MM.1S (cell line): ENCODE measurements around the gene RXRA.

Experiments
- DNase-seq: peaks from one replicate; pipeline ENCODE4 v3.0.0-alpha.2; 2015
- H2AFZ ChIP-seq: fragments of 300-600 bp; sonication (generic); 2 replicates; pipeline ENCODE4 v1.6.0; 2016; ENCODE audit warnings: antibody characterized with exemption, low read length
- H3F3A ChIP-seq: fragments of 300-600 bp; sonication (generic); 2 replicates; pipeline ENCODE4 v1.6.1; 2016; ENCODE audit warnings: mild to moderate bottlenecking, antibody characterized with exemption, low read length, moderate library complexity, mixed read lengths; ENCODE audit not compliant: insufficient read depth
- H3K27ac ChIP-seq: fragments of 300-600 bp; sonication (generic); 2 replicates; pipeline ENCODE4 v1.5.1; 2016; ENCODE audit warnings: mild to moderate bottlenecking, low read length
- H3K27me3 ChIP-seq: fragments of 300-600 bp; sonication (generic); replicated peaks from 2 replicates; pipeline ENCODE4 v1.6.0; 2016; ENCODE audit warnings: low read length; ENCODE audit not compliant: insufficient read depth
- H3K36me3 ChIP-seq: fragments of 300-600 bp; sonication (generic); replicated peaks from 2 replicates; pipeline ENCODE4 v1.6.1; 2016; ENCODE audit warnings: mild to moderate bottlenecking, low read length, mixed read lengths; ENCODE audit not compliant: insufficient read depth
- H3K4me1 ChIP-seq: fragments of 300-600 bp; sonication (generic); 2 replicates; pipeline ENCODE4 v1.6.1; 2016; ENCODE audit warnings: low read length, mixed read lengths
- H3K4me2 ChIP-seq: fragments of 300-600 bp; sonication (generic); 2 replicates; pipeline ENCODE4 v1.6.0; 2016; ENCODE audit warnings: low read depth, low read length
- H3K4me3 ChIP-seq: fragments of 300-600 bp; sonication (generic); 2 replicates; pipeline ENCODE4 v1.5.1; 2016; ENCODE audit warnings: low read length, mixed read lengths
- H3K79me2 ChIP-seq: fragments of 300-600 bp; sonication (generic); 2 replicates; pipeline ENCODE4 v1.6.1; 2016; ENCODE audit warnings: mixed run types, low read length, mixed read lengths
- H3K9ac ChIP-seq: fragments of 300-600 bp; sonication (generic); 2 replicates; pipeline ENCODE4 v1.6.1; 2016; ENCODE audit warnings: low read length, mixed read lengths
- H3K9me2 ChIP-seq: fragments of 300-600 bp; sonication (generic); replicated peaks from 2 replicates; pipeline ENCODE4 v1.6.1; 2016; ENCODE audit warnings: mild to moderate bottlenecking, low read length, mixed read lengths; ENCODE audit not compliant: insufficient read depth
- H3K9me3 ChIP-seq: fragments of 300-600 bp; sonication (generic); replicated peaks from 2 replicates; pipeline ENCODE4 v1.6.1; 2016; ENCODE audit warnings: mild to moderate bottlenecking, low read length, mixed read lengths; ENCODE audit not compliant: insufficient read depth
- H4K20me1 ChIP-seq: fragments of 300-600 bp; sonication (generic); 2 replicates; pipeline ENCODE4 v1.6.1; 2016; ENCODE audit warnings: mild to moderate bottlenecking, low read length, moderate library complexity, mixed read lengths; ENCODE audit not compliant: insufficient read depth
- CTCF ChIP-seq: fragments of 300-600 bp; sonication (generic); IDR thresholded peaks from 2 replicates; pipeline ENCODE4 v1.5.1; 2016; ENCODE audit warnings: antibody characterized with exemption, low read length, mixed read lengths
- EZH2 ChIP-seq: fragments of 300-600 bp; sonication (generic); optimal IDR thresholded peaks from 2 replicates; pipeline ENCODE3; 2017; ENCODE audit warnings: low read depth, mild to moderate bottlenecking, antibody characterized with exemption, low read length, mixed read lengths
- EZH2phosphoT487 ChIP-seq: fragments of 300-600 bp; sonication (generic); IDR thresholded peaks from 2 replicates; pipeline ENCODE4 v1.6.1; 2018; ENCODE audit warnings: antibody characterized with exemption, low read length

Gene RXRA

DNA sequence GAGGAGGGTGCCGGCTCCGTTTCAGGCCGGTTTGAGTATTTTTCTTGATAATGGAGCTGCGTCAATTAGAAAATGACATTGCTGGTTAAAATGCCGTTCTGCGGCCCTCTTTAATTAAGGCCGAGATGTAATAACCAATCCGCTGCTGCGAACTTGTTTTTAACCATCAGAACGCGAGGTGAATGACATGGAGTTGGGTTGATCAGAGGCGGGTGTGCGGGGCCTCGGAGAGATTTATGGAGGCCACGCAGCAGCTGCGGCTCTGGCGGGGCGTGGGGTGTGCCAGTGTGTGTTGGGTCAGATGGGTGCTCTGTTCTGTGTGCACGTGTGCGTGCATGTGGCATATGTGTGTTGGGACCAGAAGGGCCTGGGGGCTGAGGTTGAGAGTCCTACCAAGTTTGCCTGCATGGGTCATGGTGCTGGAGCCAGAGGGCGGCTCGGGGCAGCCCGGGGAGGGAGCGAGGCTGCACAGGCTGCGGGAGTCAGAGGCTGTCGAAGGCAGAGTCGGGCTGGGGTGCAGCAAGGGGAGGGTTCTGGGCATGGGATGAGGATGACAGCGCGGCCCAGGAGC lies 25.4 kb downstream of the RXRA start:
- no peak overlapping the region for H3K9ac ChIP-seq
- TF ChIP-seq EZH2 (no peak), EZH2phosphoT487 (no peak)
- H3K4me1 ChIP-seq: no peaks in the 10 kb centered on the region
- no peak overlapping the region for H2AFZ ChIP-seq
- H3K4me2 ChIP-seq: no peak overlapping the region
- H3K36me3 ChIP-seq: no peaks in the 10 kb centered on the region
- no peak overlapping the region for H3K27ac ChIP-seq
- H3K9me2 ChIP-seq: no peaks in the 10 kb centered on the region
- H3F3A ChIP-seq: no peaks in the 10 kb centered on the region
- no peak overlapping the region for H3K4me3 ChIP-seq
- no peak for DNase-seq
- H3K9me3 ChIP-seq: no peaks in the 10 kb centered on the region
- no peaks in the 10 kb centered on the region for H3K27me3 ChIP-seq
- no peaks in the 10 kb centered on the region for H3K79me2 ChIP-seq
- no peaks in the 10 kb centered on the region; the same call in 1 of the 2 replicates for H4K20me1 ChIP-seq

- no peaks in the 10 kb centered on the region for H3K9me2 ChIP-seq
- H3K36me3 ChIP-seq: no peaks in the 10 kb centered on the region
- no peak overlapping the region for H3K4me3 ChIP-seq
- no peaks in the 10 kb centered on the region for H3K9me3 ChIP-seq
- H3K27ac ChIP-seq: no peak overlapping the region
- no peaks in the 10 kb centered on the region for H3K79me2 ChIP-seq
- no peak for DNase-seq
- H2AFZ ChIP-seq: no peak overlapping the region
- H3K4me1 ChIP-seq: no peaks in the 10 kb centered on the region
- no peak overlapping the region for H3K9ac ChIP-seq
- H3F3A ChIP-seq: no peaks in the 10 kb centered on the region
- H3K27me3 ChIP-seq: no peaks in the 10 kb centered on the region
- no peak overlapping the region for H3K4me2 ChIP-seq
- H4K20me1 ChIP-seq: no peaks in the 10 kb centered on the region; the same call in 1 of the 2 replicates
- no peak for TF ChIP-seq EZH2phosphoT487
- no peak for TF ChIP-seq EZH2
- no peak for TF ChIP-seq CTCF
Measured at GRCh38 chr9:134352247-134352933, 26.1 kb downstream of the RXRA start.

DNA sequence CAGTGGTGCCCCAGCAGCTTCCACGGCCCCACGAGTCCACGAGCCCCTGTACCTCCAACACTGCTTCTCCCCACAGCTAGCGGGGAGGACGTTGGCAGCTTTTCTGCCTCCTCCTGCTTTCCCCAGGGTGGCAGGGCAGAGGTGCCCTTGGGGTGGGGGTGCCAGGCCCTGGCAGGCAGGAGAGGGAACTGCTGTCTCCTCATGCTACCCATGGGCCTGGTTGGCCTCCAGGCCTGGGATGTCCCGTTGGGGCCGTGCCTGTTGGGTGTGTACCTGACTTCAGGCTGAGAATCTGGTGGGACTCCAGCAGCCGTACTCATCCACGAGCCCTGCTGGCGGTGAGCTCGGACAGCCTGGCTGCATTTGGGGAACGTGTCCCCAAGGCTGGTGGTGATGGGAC lies 27.3 kb downstream of the RXRA start:
- no peak overlapping the region for H3K4me3 ChIP-seq
- H3K4me1 ChIP-seq: no peaks in the 10 kb centered on the region
- H3K36me3 ChIP-seq: no peaks in the 10 kb centered on the region
- H2AFZ ChIP-seq: no peak overlapping the region
- DNase-seq: no peak
- no peaks in the 10 kb centered on the region for H3F3A ChIP-seq
- no peak overlapping the region for H3K4me2 ChIP-seq
- TF ChIP-seq CTCF: no peak
- no peak for TF ChIP-seq EZH2
- no peak for TF ChIP-seq EZH2phosphoT487
- H3K27me3 ChIP-seq: no peaks in the 10 kb centered on the region
- H3K9me2 ChIP-seq: no peaks in the 10 kb centered on the region
- no peak overlapping the region for H3K9ac ChIP-seq
- no peak overlapping the region for H3K27ac ChIP-seq
- no peaks in the 10 kb centered on the region; the same call in 1 of the 2 replicates for H4K20me1 ChIP-seq
- no peaks in the 10 kb centered on the region for H3K79me2 ChIP-seq
- no peaks in the 10 kb centered on the region for H3K9me3 ChIP-seq

GRCh38 chr9:134355158-134355557 lies 28.9 kb downstream of the RXRA start:
- H3K4me2 ChIP-seq: no peak overlapping the region
- H3K9me2 ChIP-seq: no peaks in the 10 kb centered on the region
- H3K27ac ChIP-seq: no peak overlapping the region
- H3F3A ChIP-seq: no peaks in the 10 kb centered on the region
- H4K20me1 ChIP-seq: no peaks in the 10 kb centered on the region; the same call in 1 of the 2 replicates
- no peaks in the 10 kb centered on the region for H3K27me3 ChIP-seq
- H3K79me2 ChIP-seq: no peaks in the 10 kb centered on the region
- no peak overlapping the region for H3K4me3 ChIP-seq
- H2AFZ ChIP-seq: no peak overlapping the region
- no peaks in the 10 kb centered on the region for H3K9me3 ChIP-seq
- DNase-seq: no peak
- TF ChIP-seq CTCF: no peak
- TF ChIP-seq EZH2phosphoT487: no peak
- no peak for TF ChIP-seq EZH2
- H3K36me3 ChIP-seq: no peaks in the 10 kb centered on the region
- no peaks in the 10 kb centered on the region for H3K4me1 ChIP-seq
- no peak overlapping the region for H3K9ac ChIP-seq
